VCaP (cell line): ENCODE measurements around the gene RUNX1.

ENCODE experiments used
- H3K27ac ChIP-seq: fragments of 450-650 bp; 2 replicates; pipeline ENCODE4 v1.5.1; 2017
- TF ChIP-seq, protein P1 (sequence below): fragments of 450-650 bp; conservative IDR thresholded peaks from 2 replicates; pipeline ENCODE4 v1.5.1; 2017; ENCODE audit warnings: mild to moderate bottlenecking, moderate library complexity

Gene RUNX1

DNA sequence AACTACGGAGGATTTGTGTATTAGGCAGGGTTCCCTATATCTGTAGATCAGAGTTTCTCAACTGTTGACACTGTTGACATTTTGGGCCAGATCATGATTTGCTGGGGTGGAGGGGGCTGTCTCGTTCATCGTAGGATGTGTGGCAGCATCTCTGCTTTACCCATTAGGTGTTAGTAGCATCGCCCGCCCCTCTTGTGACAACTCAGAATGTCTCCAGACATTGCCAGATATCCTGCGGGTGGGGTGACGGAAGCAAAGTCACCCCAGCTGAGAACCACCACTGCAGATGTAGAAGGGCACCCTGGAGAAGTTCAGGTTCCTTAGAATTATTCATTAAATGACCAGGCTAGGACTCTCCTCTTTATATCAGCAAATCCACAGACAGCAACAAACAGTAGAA, 254.4 kb downstream of the RUNX1 start:
- TF ChIP-seq, protein P1, sequence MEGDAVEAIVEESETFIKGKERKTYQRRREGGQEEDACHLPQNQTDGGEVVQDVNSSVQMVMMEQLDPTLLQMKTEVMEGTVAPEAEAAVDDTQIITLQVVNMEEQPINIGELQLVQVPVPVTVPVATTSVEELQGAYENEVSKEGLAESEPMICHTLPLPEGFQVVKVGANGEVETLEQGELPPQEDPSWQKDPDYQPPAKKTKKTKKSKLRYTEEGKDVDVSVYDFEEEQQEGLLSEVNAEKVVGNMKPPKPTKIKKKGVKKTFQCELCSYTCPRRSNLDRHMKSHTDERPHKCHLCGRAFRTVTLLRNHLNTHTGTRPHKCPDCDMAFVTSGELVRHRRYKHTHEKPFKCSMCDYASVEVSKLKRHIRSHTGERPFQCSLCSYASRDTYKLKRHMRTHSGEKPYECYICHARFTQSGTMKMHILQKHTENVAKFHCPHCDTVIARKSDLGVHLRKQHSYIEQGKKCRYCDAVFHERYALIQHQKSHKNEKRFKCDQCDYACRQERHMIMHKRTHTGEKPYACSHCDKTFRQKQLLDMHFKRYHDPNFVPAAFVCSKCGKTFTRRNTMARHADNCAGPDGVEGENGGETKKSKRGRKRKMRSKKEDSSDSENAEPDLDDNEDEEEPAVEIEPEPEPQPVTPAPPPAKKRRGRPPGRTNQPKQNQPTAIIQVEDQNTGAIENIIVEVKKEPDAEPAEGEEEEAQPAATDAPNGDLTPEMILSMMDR, result no peak
- peak overlapping the region; percentile 68 for H3K27ac ChIP-seq

- no peak overlapping the region for H3K27ac ChIP-seq
Observed at GRCh38 chr21:34793471-34793870, 255.6 kb downstream of the RUNX1 start.

GRCh38 chr21:34792504-34793089, 256.5 kb downstream of the RUNX1 start:
- TF ChIP-seq, protein P1, result no peak
- H3K27ac ChIP-seq, result no peak overlapping the region

More at GRCh38 chr21:34793471-34793870, 255.6 kb downstream of the RUNX1 start:
- TF ChIP-seq, protein P1, result no peak; the same call in 1 of the 2 replicates

GRCh38 chr21:34791776-34792503, 257.2 kb downstream of the RUNX1 start:
- H3K27ac ChIP-seq, result 0 out of 2 replicates have a peak overlapping the region, but pooled peaks have one; percentile 73
- TF ChIP-seq, protein P1, result no peak

DNA sequence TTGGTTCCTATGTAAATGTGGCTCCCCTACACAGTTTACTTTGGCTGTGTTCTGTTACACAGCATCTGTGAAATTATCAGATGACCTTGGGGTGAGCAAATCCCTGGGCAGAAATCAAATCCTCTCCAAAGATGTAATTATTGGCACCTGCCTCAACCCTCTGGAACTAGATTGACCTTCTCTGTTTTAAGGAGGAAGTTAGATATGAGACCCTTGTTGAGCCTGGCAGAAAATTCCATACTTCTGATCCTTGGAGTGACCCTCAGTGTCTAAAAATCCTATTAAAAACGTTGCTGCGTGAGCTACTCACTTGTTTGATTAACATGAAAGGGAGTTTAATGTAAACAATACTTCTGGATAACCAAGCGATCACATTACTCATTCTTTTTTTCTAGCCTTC, 258.3 kb downstream of the RUNX1 start:
- peak overlapping the region; percentile 73 for H3K27ac ChIP-seq
- TF ChIP-seq, protein P1, result no peak

GRCh38 chr21:34790341-34790740, 258.8 kb downstream of the RUNX1 start:
- TF ChIP-seq, protein P1, result no peak
- peak overlapping the region; percentile 73 for H3K27ac ChIP-seq

- TF ChIP-seq, protein P1, result no peak
- no peak overlapping the region for H3K27ac ChIP-seq
Observed at GRCh38 chr21:34788879-34789278, 260.2 kb downstream of the RUNX1 start.
